DND-41 (cell line): ENCODE measurements around the gene NAP1L2.

ENCODE experiments used
- ATAC-seq: fragments of 200-7000 bp; cut with Tn5 transposase; 3 replicates; pipeline ENCODE4 v1.9.1; 2021; ENCODE audit warnings: low read depth; ENCODE audit not compliant: insufficient read depth
- DNase-seq: peaks from one replicate; pipeline ENCODE4 v3.0.0-alpha.2; 2020
- H2AFZ ChIP-seq: 2 replicates; pipeline ENCODE4 v1.6.0; 2012; ENCODE audit warnings: low read depth, low read length
- H3K27ac ChIP-seq: 2 replicates; pipeline ENCODE4 v1.5.1; 2012; ENCODE audit warnings: low read length, inconsistent platforms
- H3K27me3 ChIP-seq: fragments of 200-600 bp; sonication (generic); 2 replicates; pipeline ENCODE4 v1.6.0; 2012; ENCODE audit warnings: low read length, mild to moderate bottlenecking, inconsistent platforms; ENCODE audit not compliant: insufficient read depth, poor library complexity
- H3K36me3 ChIP-seq: 2 replicates; pipeline ENCODE4 v1.5.1; 2012; ENCODE audit warnings: low read length, inconsistent platforms; ENCODE audit not compliant: insufficient read depth
- H3K4me1 ChIP-seq: 2 replicates; pipeline ENCODE4 v1.5.1; 2012; ENCODE audit warnings: mild to moderate bottlenecking, low read length; ENCODE audit not compliant: insufficient read depth
- H3K4me2 ChIP-seq: 2 replicates; pipeline ENCODE4 v1.6.0; 2012; ENCODE audit warnings: mild to moderate bottlenecking, moderate library complexity, low read length, inconsistent platforms; ENCODE audit not compliant: insufficient read depth
- H3K4me3 ChIP-seq, 2 experiments: fragments of 200-600 bp in 1 of 2; shearing (Covaris generic) in 1 of 2; 2 replicates each; pipeline ENCODE4 v1.5.1; 2012 to 2016; ENCODE audit warnings: inconsistent platforms in 2 of 2, low read length in 2 of 2, mild to moderate bottlenecking in 2 of 2, low read depth in 1 of 2, moderate library complexity in 1 of 2
- H3K79me2 ChIP-seq: 2 replicates; pipeline ENCODE4 v1.6.0; 2012; ENCODE audit warnings: low read length, inconsistent platforms; ENCODE audit not compliant: insufficient read depth
- H3K9ac ChIP-seq: 2 replicates; pipeline ENCODE4 v1.6.0; 2012; ENCODE audit warnings: low read depth, mild to moderate bottlenecking, inconsistent platforms, low read length, moderate library complexity
- H3K9me3 ChIP-seq: 2 replicates; pipeline ENCODE4 v1.5.1; 2012; ENCODE audit warnings: low read length, moderate library complexity, mild to moderate bottlenecking, inconsistent platforms; ENCODE audit not compliant: insufficient read depth, severe bottlenecking
- H4K20me1 ChIP-seq: 2 replicates; pipeline ENCODE4 v1.6.0; 2012; ENCODE audit warnings: low read length; ENCODE audit not compliant: insufficient read depth
- CTCF ChIP-seq: IDR thresholded peaks from 2 replicates; pipeline ENCODE4 v1.5.1; 2012; ENCODE audit warnings: borderline replicate concordance, low read length, moderate library complexity, mild to moderate bottlenecking; ENCODE audit not compliant: poor library complexity, severe bottlenecking; ENCODE audit errors: extremely low read depth
- EZH2 ChIP-seq: IDR thresholded peaks from 3 replicates; pipeline ENCODE4 v1.6.1; 2012; ENCODE audit warnings: borderline replicate concordance, low read depth, mild to moderate bottlenecking, moderate library complexity, low read length, inconsistent platforms; ENCODE audit not compliant: severe bottlenecking

The NAP1L2 gene

GRCh38 chrX:73214426-73215094, at the start of gene NAP1L2:
TSS of gene NAP1L2 (minus strand) at chrX:73214851. CDS start at chrX:73214492, 359 bp downstream.
- ATAC-seq (no peak), DNase-seq (no peak)
- no peak within 1 kb of the TSS for H3K9ac ChIP-seq
- no peaks in the 10 kb centered on the region for H3K79me2 ChIP-seq
- H2AFZ ChIP-seq = no peak within 1 kb of the TSS
- no peak within 1 kb of the TSS for H3K4me3 ChIP-seq
- H3K27me3 ChIP-seq = no peaks in the 10 kb centered on the region
- no peaks in the 10 kb centered on the region for H3K9me3 ChIP-seq
- H3K36me3 ChIP-seq = no peaks in the 10 kb centered on the region
- no peaks in the 10 kb centered on the region for H4K20me1 ChIP-seq
- no peak within 1 kb of the TSS for H3K4me2 ChIP-seq
- no peaks in the 10 kb centered on the region for H3K4me1 ChIP-seq
- no peak within 1 kb of the TSS for H3K27ac ChIP-seq
- no peak for TF ChIP-seq CTCF
- no peak for TF ChIP-seq EZH2

GRCh38 chrX:73262991-73263390, 48.3 kb upstream of the NAP1L2 start:
- no peak for DNase-seq
- Histone ChIP-seq H4K20me1 (no peaks in the 10 kb centered on the region), H3K79me2 (no peaks in the 10 kb centered on the region), H3K9ac (no peak overlapping the region), H3K27ac (no peak overlapping the region), H2AFZ (no peak overlapping the region), H3K27me3 (no peaks in the 10 kb centered on the region), H3K4me2 (no peak overlapping the region), H3K4me1 (no peaks in the 10 kb centered on the region), H3K36me3 (no peaks in the 10 kb centered on the region), H3K9me3 (no peaks in the 10 kb centered on the region), H3K4me3 (no peak overlapping the region)
- no peak for ATAC-seq
- TF ChIP-seq EZH2 = no peak
- peak; percentile 24 for TF ChIP-seq CTCF

GRCh38 chrX:73239242-73239641, 24.6 kb upstream of the NAP1L2 start:
- no peak overlapping the region for H3K4me2 ChIP-seq
- no peaks in the 10 kb centered on the region for H4K20me1 ChIP-seq
- no peak overlapping the region for H3K9ac ChIP-seq
- ATAC-seq = no peak
- TF ChIP-seq CTCF (no peak), EZH2 (no peak)
- no peaks in the 10 kb centered on the region for H3K4me1 ChIP-seq
- H3K4me3 ChIP-seq = no peak overlapping the region
- no peak overlapping the region for H3K27ac ChIP-seq
- H3K27me3 ChIP-seq = no peaks in the 10 kb centered on the region
- no peak for DNase-seq
- no peaks in the 10 kb centered on the region for H3K36me3 ChIP-seq
- no peaks in the 10 kb centered on the region for H3K9me3 ChIP-seq
- no peaks in the 10 kb centered on the region for H3K79me2 ChIP-seq
- no peak overlapping the region for H2AFZ ChIP-seq
